Measurements from ENCODE around the gene TTN.

TTN gene

GRCh38 chr2:178844269-178844668 lies 37.0 kb upstream of the TTN start:
- H3K27me3 ChIP-seq (replicated peaks; ENCODE audit: insufficient read depth, low read length) = no peaks in the 10 kb centered on the region
- no peaks in the 10 kb centered on the region for H3K79me2 ChIP-seq (ENCODE audit: low read length)
- H3K27ac ChIP-seq (ENCODE audit: low read length) = no peak overlapping the region
- H3K9ac ChIP-seq (ENCODE audit: low read length) = no peak overlapping the region
- no peaks in the 10 kb centered on the region for H3K36me3 ChIP-seq (replicated peaks; ENCODE audit: insufficient read depth, low read length)
- H3F3A ChIP-seq (ENCODE audit: insufficient read depth, low read length) = no peaks in the 10 kb centered on the region
- H3K9me3 ChIP-seq (replicated peaks; ENCODE audit: insufficient read depth, low read length) = no peaks in the 10 kb centered on the region
- no peak for DNase-seq
- no peaks in the 10 kb centered on the region for H3K4me1 ChIP-seq (ENCODE audit: low read length)
- H2AFZ ChIP-seq (ENCODE audit: low read length) = no peak overlapping the region
- no peak overlapping the region for H3K4me3 ChIP-seq (ENCODE audit: low read length)
- H4K20me1 ChIP-seq (ENCODE audit: insufficient read depth, low read length) = no peaks in the 10 kb centered on the region
- no peak for TF ChIP-seq CTCF (IDR thresholded peaks at IDR 0.05; ENCODE audit: low read length)
- no peak for TF ChIP-seq EZH2phosphoT487 (IDR thresholded peaks at IDR 0.05; ENCODE audit: low read length)
- TF ChIP-seq EZH2 (optimal IDR thresholded peaks at IDR 0.05; ENCODE audit: low read depth, low read length) = no peak
- no peak overlapping the region for H3K4me2 ChIP-seq (ENCODE audit: low read depth, low read length)
- no peaks in the 10 kb centered on the region for H3K9me2 ChIP-seq (replicated peaks; ENCODE audit: insufficient read depth, low read length)

DNA sequence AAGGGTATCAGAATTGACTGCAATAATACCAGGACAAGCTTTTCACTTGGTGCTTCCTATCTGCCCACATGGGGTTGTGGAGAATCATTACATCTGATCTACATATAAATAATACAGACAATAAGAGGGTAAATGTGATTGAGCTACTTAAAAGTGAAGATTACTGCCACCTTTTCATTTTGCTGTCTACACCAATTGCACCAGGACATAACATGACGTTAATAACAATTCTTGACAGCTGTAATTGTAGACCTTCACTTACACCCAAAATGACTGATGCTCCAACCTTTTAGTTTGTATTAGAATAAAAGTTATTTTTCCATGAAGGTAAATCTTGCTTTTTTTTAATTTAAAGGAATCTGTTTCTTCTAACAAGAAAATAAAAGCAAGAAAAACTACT lies 36.5 kb upstream of the TTN start:
- H2AFZ ChIP-seq (ENCODE audit: low read length) = no peak overlapping the region
- H3K9ac ChIP-seq (ENCODE audit: low read length) = no peak overlapping the region
- no peaks in the 10 kb centered on the region for H3K9me3 ChIP-seq (replicated peaks; ENCODE audit: insufficient read depth, low read length)
- no peaks in the 10 kb centered on the region for H3F3A ChIP-seq (ENCODE audit: insufficient read depth, low read length)
- no peaks in the 10 kb centered on the region for H4K20me1 ChIP-seq (ENCODE audit: insufficient read depth, low read length)
- no peak for DNase-seq
- H3K27ac ChIP-seq (ENCODE audit: low read length) = no peak overlapping the region
- H3K4me2 ChIP-seq (ENCODE audit: low read depth, low read length) = no peak overlapping the region
- no peaks in the 10 kb centered on the region for H3K9me2 ChIP-seq (replicated peaks; ENCODE audit: insufficient read depth, low read length)
- TF ChIP-seq CTCF (IDR thresholded peaks at IDR 0.05; ENCODE audit: low read length) (no peak), EZH2 (optimal IDR thresholded peaks at IDR 0.05; ENCODE audit: low read depth, low read length) (no peak), EZH2phosphoT487 (IDR thresholded peaks at IDR 0.05; ENCODE audit: low read length) (no peak)
- no peak overlapping the region for H3K4me3 ChIP-seq (ENCODE audit: low read length)
- no peaks in the 10 kb centered on the region for H3K4me1 ChIP-seq (ENCODE audit: low read length)
- no peaks in the 10 kb centered on the region for H3K79me2 ChIP-seq (ENCODE audit: low read length)
- no peaks in the 10 kb centered on the region for H3K36me3 ChIP-seq (replicated peaks; ENCODE audit: insufficient read depth, low read length)
- H3K27me3 ChIP-seq (replicated peaks; ENCODE audit: insufficient read depth, low read length) = no peaks in the 10 kb centered on the region

DNA sequence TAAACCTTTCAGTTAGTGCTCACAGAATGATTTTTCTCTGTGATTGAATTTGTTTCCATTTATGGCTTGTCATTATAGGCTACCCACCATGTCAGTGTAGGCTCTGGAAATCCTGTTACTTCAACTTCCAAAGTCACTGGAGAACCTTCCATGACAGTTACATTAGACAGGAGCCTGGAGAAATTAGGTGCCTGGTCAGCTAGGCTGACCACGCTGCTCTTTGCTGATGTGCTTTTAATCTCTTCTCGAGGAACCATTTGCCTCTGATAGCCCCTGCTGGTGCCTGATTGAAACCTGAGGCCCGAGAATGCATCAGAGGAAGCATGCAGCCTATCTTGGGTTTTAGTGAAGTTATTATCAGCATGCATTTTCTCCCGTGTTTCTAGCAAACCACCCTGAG lies 29.6 kb upstream of the TTN start:
- Histone ChIP-seq H3K9me2 (replicated peaks; ENCODE audit: insufficient read depth, low read length) (no peaks in the 10 kb centered on the region), H4K20me1 (ENCODE audit: insufficient read depth, low read length) (no peaks in the 10 kb centered on the region), H3K9ac (ENCODE audit: low read length) (no peak overlapping the region), H3K27ac (ENCODE audit: low read length) (no peak overlapping the region), H3F3A (ENCODE audit: insufficient read depth, low read length) (no peaks in the 10 kb centered on the region), H3K4me1 (ENCODE audit: low read length) (no peaks in the 10 kb centered on the region), H3K4me3 (ENCODE audit: low read length) (no peak overlapping the region), H3K27me3 (replicated peaks; ENCODE audit: insufficient read depth, low read length) (no peaks in the 10 kb centered on the region), H3K4me2 (ENCODE audit: low read depth, low read length) (no peak overlapping the region), H3K36me3 (replicated peaks; ENCODE audit: insufficient read depth, low read length) (no peaks in the 10 kb centered on the region), H2AFZ (ENCODE audit: low read length) (no peak overlapping the region), H3K9me3 (replicated peaks; ENCODE audit: insufficient read depth, low read length) (no peaks in the 10 kb centered on the region), H3K79me2 (ENCODE audit: low read length) (no peaks in the 10 kb centered on the region)
- TF ChIP-seq EZH2phosphoT487 (IDR thresholded peaks at IDR 0.05; ENCODE audit: low read length) = no peak
- no peak for TF ChIP-seq EZH2 (optimal IDR thresholded peaks at IDR 0.05; ENCODE audit: low read depth, low read length)
- no peak for TF ChIP-seq CTCF (IDR thresholded peaks at IDR 0.05; ENCODE audit: low read length)
- DNase-seq = no peak
